ENCODE data around the gene CHRNE.
A peak's percentile ranks its signal among the peaks of the same experiment; 100 is the strongest.

CHRNE gene

DNA sequence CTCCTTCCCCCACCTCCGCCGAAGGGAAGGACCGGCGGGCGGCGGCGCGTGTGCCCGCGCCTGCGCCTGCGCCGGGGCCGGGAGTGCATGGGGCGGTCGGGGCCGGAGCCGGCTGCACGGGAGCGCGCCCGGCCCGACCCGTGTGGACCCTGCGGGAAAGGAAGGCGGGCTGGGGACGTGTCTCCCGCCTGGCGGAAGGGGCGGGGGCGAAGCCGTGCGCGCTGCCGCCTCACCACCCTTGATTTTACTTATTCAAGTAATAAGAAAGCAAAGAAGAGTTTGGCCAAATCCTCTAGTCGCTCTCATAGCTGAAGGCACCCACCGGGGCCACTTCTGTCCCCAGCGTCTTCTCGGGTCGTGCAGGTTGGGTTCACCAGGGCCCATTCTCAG, 46.0 kb upstream of the CHRNE start:
- Histone ChIP-seq H3K4me3 (replicated peaks; ENCODE audit: low read depth, low read length) (peak overlapping the region; percentile 100), H3K27me3 (replicated peaks; ENCODE audit: control insufficient read depth, insufficient read depth, low read length) (no peaks in the 10 kb centered on the region), H3K36me3 (ENCODE audit: control insufficient read depth, insufficient read depth, low read length) (peaks cover 21% of the 10 kb centered on the region)
- TF ChIP-seq CTCF (IDR thresholded peaks at IDR 0.05; ENCODE audit: insufficient read depth, low read length, poor library complexity, severe bottlenecking), result no peak
- DNase-seq (ENCODE audit: extremely low read depth, insufficient read length), result peak; percentile 94

GRCh38 chr17:4948166-4948930, 45.5 kb upstream of the CHRNE start, which contains the start of gene PFN1:
Gene PFN1, minus strand, starts transcription at chr17:4948530. Its CDS starts 136 bp downstream, at chr17:4948394.
- TF ChIP-seq CTCF (IDR thresholded peaks at IDR 0.05; ENCODE audit: insufficient read depth, low read length, poor library complexity, severe bottlenecking), result no peak
- Histone ChIP-seq H3K27me3 (replicated peaks; ENCODE audit: control insufficient read depth, insufficient read depth, low read length) (no peaks in the 10 kb centered on the region), H3K4me3 (replicated peaks; ENCODE audit: low read depth, low read length) (peak within 1 kb of the TSS; percentile 100), H3K36me3 (ENCODE audit: control insufficient read depth, insufficient read depth, low read length) (peaks cover 21% of the 10 kb centered on the region)
- peak; percentile 91 for DNase-seq (ENCODE audit: extremely low read depth, insufficient read length)

DNA sequence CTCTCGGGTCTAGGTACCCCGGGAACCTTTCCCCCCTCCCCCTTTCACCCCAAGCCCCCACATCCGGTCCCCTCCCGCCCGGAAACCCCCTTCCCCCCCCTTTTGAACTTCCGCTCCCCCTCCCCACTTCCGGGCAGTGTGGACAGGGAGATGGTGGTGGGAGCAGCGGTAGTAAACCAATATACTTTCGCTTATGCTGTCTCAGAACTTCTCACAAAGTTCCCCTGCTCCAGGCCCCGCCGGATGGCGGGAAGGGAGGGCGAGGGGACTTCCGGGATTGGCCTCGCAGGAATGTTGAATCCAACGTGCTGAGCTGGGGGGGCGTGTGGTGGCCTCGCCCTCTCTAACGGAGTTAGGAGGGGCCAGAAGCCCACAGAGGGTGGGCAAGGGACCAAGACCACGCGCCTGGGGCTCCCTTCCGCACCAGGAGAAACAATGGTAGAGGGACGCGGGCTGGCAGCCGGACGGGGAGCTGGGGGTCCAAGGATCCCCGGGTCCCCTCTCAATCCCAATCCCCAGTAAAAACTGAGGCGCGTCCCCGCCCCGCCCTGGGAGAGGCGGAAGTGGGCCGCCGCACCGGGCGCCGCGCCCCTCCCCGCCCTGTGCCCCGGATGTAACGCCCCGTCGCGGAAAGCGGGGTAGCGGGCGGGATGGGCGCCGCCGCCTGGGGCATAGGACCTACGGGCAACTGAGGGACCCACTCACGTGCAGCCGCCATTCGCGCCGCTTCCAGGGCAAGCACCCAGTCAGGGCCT, 44.7 kb upstream of the CHRNE start:
- peak overlapping the region; percentile 100 for H3K4me3 ChIP-seq (replicated peaks; ENCODE audit: low read depth, low read length)
- no peak for TF ChIP-seq CTCF (IDR thresholded peaks at IDR 0.05; ENCODE audit: insufficient read depth, low read length, poor library complexity, severe bottlenecking)
- DNase-seq (ENCODE audit: extremely low read depth, insufficient read length), result peak; percentile 83
- H3K36me3 ChIP-seq (ENCODE audit: control insufficient read depth, insufficient read depth, low read length), result peaks cover 24% of the 10 kb centered on the region
- H3K27me3 ChIP-seq (replicated peaks; ENCODE audit: control insufficient read depth, insufficient read depth, low read length), result no peaks in the 10 kb centered on the region

GRCh38 chr17:4947010-4947410, 44.1 kb upstream of the CHRNE start:
- peak overlapping the region; percentile 100 for H3K4me3 ChIP-seq (replicated peaks; ENCODE audit: low read depth, low read length)
- H3K36me3 ChIP-seq (ENCODE audit: control insufficient read depth, insufficient read depth, low read length), result peaks cover 24% of the 10 kb centered on the region
- DNase-seq (ENCODE audit: extremely low read depth, insufficient read length), result no peak
- no peak for TF ChIP-seq CTCF (IDR thresholded peaks at IDR 0.05; ENCODE audit: insufficient read depth, low read length, poor library complexity, severe bottlenecking)
- no peaks in the 10 kb centered on the region for H3K27me3 ChIP-seq (replicated peaks; ENCODE audit: control insufficient read depth, insufficient read depth, low read length)

DNA sequence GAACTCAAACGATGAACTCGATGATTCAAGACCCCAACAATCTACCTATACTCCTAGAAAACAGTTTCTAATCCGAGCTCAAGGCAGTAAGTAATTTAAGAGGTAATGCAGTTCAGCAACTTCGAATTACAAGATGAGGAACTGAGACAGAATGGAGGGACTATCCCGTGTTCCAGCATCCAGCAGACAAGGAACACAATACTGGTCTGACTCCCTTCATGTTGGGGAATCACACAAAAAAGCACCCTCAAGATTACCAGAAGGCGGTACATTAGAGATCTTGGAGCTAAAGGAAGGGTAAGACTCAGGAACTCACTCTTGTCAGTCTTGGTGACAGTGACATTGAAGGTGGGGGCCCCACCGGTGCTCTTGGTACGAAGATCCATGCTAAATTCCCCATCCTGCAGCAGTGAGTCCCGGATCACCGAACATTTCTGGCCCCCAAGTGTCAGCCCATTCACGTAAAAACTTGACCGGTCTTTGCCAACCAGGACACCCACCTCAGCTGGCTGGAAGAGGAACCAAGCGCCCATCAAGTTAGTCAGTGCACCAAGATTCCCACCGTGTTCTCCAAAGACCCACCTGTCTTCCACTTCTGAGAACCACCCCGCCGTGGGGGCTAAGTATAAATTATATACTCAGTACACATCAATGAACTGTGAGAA, 43.5 kb upstream of the CHRNE start:
- no peaks in the 10 kb centered on the region for H3K27me3 ChIP-seq (replicated peaks; ENCODE audit: control insufficient read depth, insufficient read depth, low read length)
- no peak for TF ChIP-seq CTCF (IDR thresholded peaks at IDR 0.05; ENCODE audit: insufficient read depth, low read length, poor library complexity, severe bottlenecking)
- DNase-seq (ENCODE audit: extremely low read depth, insufficient read length), result no peak
- H3K4me3 ChIP-seq (replicated peaks; ENCODE audit: low read depth, low read length), result peak overlapping the region; percentile 100
- peaks cover 24% of the 10 kb centered on the region for H3K36me3 ChIP-seq (ENCODE audit: control insufficient read depth, insufficient read depth, low read length)

All from GM06990 (cell line).